Measurements from ENCODE around the gene CIB4.

The CIB4 gene

GRCh38 chr2:26619521-26619951 lies 21.6 kb downstream of the CIB4 start:
- DNase-seq: no peak

GRCh38 chr2:26619096-26619495 lies 22.1 kb downstream of the CIB4 start:
- DNase-seq: no peak

GRCh38 chr2:26618611-26619010 lies 22.6 kb downstream of the CIB4 start:
- no peak for DNase-seq

GRCh38 chr2:26617588-26618083 lies 23.5 kb downstream of the CIB4 start:
- DNase-seq: no peak

- no peak for DNase-seq
Observed at GRCh38 chr2:26616706-26617587, 24.2 kb downstream of the CIB4 start.

- DNase-seq: no peak
Observed at GRCh38 chr2:26615860-26616705, 25.1 kb downstream of the CIB4 start.

GRCh38 chr2:26615336-26615859 lies 25.8 kb downstream of the CIB4 start:
- no peak for DNase-seq

- DNase-seq: no peak
Observed at GRCh38 chr2:26614216-26615138, 26.7 kb downstream of the CIB4 start.

GRCh38 chr2:26613241-26614215 lies 27.6 kb downstream of the CIB4 start:
- no peak for DNase-seq

GRCh38 chr2:26612522-26613240 lies 28.5 kb downstream of the CIB4 start:
- DNase-seq: no peak

GRCh38 chr2:26612034-26612433 lies 29.1 kb downstream of the CIB4 start:
- no peak for DNase-seq

- DNase-seq: no peak
Observed at GRCh38 chr2:26610504-26611335, 30.4 kb downstream of the CIB4 start.

GRCh38 chr2:26609839-26610277 lies 31.3 kb downstream of the CIB4 start:
- DNase-seq: no peak

GRCh38 chr2:26609205-26609631 lies 31.9 kb downstream of the CIB4 start:
- no peak for DNase-seq

GRCh38 chr2:26608557-26608956 lies 32.6 kb downstream of the CIB4 start:
- DNase-seq: no peak

GRCh38 chr2:26607698-26608097 lies 33.5 kb downstream of the CIB4 start:
- DNase-seq: no peak

- DNase-seq: no peak
Observed at GRCh38 chr2:26606847-26607190, 34.3 kb downstream of the CIB4 start.

- no peak for DNase-seq
Observed at GRCh38 chr2:26605999-26606846, 34.9 kb downstream of the CIB4 start.
